ENCODE results near the gene GLB1L2. TPM values are rescaled to one million over a fixed set of nuclear protein-coding genes. Genes with fewer than 3 reads are reported as not detected.

Gene GLB1L2
- total RNA-seq, 1 donor from 2014 or later, result 11.1 TPM

- no peak for DNase-seq (ENCODE audit: low spot score)
Measured at GRCh38 chr11:134404575-134405341, 73.0 kb downstream of the GLB1L2 start.

GRCh38 chr11:134405436-134405835 lies 73.6 kb downstream of the GLB1L2 start:
- no peak for DNase-seq (ENCODE audit: low spot score)

- DNase-seq (ENCODE audit: low spot score), result no peak
Measured at GRCh38 chr11:134405841-134406240, 74.1 kb downstream of the GLB1L2 start.

GRCh38 chr11:134406264-134407185 lies 74.7 kb downstream of the GLB1L2 start:
- DNase-seq (ENCODE audit: low spot score), result no peak

- DNase-seq (ENCODE audit: low spot score), result no peak
Measured at GRCh38 chr11:134407321-134407828, 75.6 kb downstream of the GLB1L2 start.

- DNase-seq (ENCODE audit: low spot score), result no peak
Measured at GRCh38 chr11:134407923-134408322, 76.1 kb downstream of the GLB1L2 start.

- DNase-seq (ENCODE audit: low spot score), result no peak
Measured at GRCh38 chr11:134409552-134410429, 78.0 kb downstream of the GLB1L2 start.

- DNase-seq (ENCODE audit: low spot score), result no peak
Measured at GRCh38 chr11:134410766-134411165, 79.0 kb downstream of the GLB1L2 start.

GRCh38 chr11:134412203-134413042 lies 80.6 kb downstream of the GLB1L2 start, which contains the start of gene B3GAT1:
Gene B3GAT1 (minus strand): TSS chr11:134412242. CDS start chr11:134387659, 24,583 bp downstream.
- no peak for DNase-seq (ENCODE audit: low spot score)

- DNase-seq (ENCODE audit: low spot score), result no peak
Measured at GRCh38 chr11:134413043-134413825, 81.4 kb downstream of the GLB1L2 start.

GRCh38 chr11:134413826-134414731 lies 82.3 kb downstream of the GLB1L2 start:
- no peak for DNase-seq (ENCODE audit: low spot score)

- no peak for DNase-seq (ENCODE audit: low spot score)
Measured at GRCh38 chr11:134414766-134415765, 83.3 kb downstream of the GLB1L2 start.

GRCh38 chr11:134416726-134417125 lies 84.9 kb downstream of the GLB1L2 start:
- no peak for DNase-seq (ENCODE audit: low spot score)

- no peak for DNase-seq (ENCODE audit: low spot score)
Measured at GRCh38 chr11:134417871-134418840, 86.4 kb downstream of the GLB1L2 start.

- DNase-seq (ENCODE audit: low spot score), result no peak
Measured at GRCh38 chr11:134423106-134423505, 91.3 kb downstream of the GLB1L2 start.

GRCh38 chr11:134425413-134425812 lies 93.6 kb downstream of the GLB1L2 start:
- DNase-seq (ENCODE audit: low spot score), result no peak

All from ureter (tissue), 1 donor.